ENCODE results near the gene BAIAP3. TPM values are rescaled to one million over a fixed set of nuclear protein-coding genes. Genes with fewer than 3 reads are reported as not detected.

BAIAP3 gene
- total RNA-seq, 1 experiment from 2014 or later = 44.7 TPM

DNA sequence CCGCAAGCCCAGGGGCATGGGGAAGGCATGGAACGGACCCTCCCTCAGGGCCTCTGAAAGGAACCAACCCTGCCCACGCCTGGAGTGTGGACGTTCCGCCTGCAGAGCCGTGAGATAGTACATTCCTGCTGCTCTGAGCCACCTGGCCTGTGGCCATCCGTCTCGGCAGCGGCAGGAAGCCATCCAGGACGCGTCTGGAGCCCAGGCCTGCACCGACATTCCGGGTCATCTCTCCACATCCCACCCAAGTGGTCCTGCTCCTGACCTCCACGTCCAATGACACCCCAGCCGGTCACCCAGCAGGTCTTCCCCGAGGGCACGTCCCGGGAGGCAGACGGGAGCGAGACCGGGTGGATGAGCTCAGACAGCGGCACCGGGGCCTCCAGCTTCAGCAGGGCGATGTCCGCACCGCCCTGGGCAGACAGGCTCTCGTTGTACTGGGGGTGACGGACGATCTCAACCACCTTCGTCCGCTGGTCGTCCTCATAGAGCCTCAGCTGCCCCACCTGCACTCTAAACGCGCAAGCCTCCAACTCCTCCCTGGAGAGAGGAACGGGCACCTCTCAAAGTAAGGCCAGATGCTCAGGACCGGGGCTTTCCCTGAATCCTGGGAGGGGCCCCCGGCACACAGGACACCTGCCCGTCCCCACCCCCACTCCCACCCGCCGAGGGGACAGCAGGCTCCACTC is 45.3 kb upstream of the BAIAP3 start:
- H3K36me3 ChIP-seq (ENCODE audit: control insufficient read depth in 1 of 2, insufficient read depth in 2 of 2, low read length in 2 of 2) = no peaks in the 10 kb centered on the region
- no peak overlapping the region for H3K4me2 ChIP-seq (ENCODE audit: low read length)
- no peak for TF ChIP-seq POLR2AphosphoS5 (IDR thresholded peaks at IDR 0.05; ENCODE audit: low read depth, low read length)
- TF ChIP-seq SRF (IDR thresholded peaks at IDR 0.05; ENCODE audit: low read depth) = no peak
- no peak for TF ChIP-seq EZH2 (IDR thresholded peaks at IDR 0.05)
- no peak for TF ChIP-seq RAD21 (IDR thresholded peaks at IDR 0.05; ENCODE audit: low read depth)
- TF ChIP-seq YY1 (IDR thresholded peaks at IDR 0.05; ENCODE audit: extremely low read depth, insufficient replicate concordance, low read depth, low read length) = no peak
- TF ChIP-seq, protein P1, sequence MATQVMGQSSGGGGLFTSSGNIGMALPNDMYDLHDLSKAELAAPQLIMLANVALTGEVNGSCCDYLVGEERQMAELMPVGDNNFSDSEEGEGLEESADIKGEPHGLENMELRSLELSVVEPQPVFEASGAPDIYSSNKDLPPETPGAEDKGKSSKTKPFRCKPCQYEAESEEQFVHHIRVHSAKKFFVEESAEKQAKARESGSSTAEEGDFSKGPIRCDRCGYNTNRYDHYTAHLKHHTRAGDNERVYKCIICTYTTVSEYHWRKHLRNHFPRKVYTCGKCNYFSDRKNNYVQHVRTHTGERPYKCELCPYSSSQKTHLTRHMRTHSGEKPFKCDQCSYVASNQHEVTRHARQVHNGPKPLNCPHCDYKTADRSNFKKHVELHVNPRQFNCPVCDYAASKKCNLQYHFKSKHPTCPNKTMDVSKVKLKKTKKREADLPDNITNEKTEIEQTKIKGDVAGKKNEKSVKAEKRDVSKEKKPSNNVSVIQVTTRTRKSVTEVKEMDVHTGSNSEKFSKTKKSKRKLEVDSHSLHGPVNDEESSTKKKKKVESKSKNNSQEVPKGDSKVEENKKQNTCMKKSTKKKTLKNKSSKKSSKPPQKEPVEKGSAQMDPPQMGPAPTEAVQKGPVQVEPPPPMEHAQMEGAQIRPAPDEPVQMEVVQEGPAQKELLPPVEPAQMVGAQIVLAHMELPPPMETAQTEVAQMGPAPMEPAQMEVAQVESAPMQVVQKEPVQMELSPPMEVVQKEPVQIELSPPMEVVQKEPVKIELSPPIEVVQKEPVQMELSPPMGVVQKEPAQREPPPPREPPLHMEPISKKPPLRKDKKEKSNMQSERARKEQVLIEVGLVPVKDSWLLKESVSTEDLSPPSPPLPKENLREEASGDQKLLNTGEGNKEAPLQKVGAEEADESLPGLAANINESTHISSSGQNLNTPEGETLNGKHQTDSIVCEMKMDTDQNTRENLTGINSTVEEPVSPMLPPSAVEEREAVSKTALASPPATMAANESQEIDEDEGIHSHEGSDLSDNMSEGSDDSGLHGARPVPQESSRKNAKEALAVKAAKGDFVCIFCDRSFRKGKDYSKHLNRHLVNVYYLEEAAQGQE (IDR thresholded peaks at IDR 0.05; ENCODE audit: low read depth) = no peak
- TF ChIP-seq ZNF274 (IDR thresholded peaks at IDR 0.05; ENCODE audit: low read depth, low read length) = no peak
- intact Hi-C loops (cut with micrococcal nuclease) = no loop called here
- DNase-seq (ENCODE audit: low read depth, low spot score) (no peak), ATAC-seq (no peak)
- CTCF ChIA-PET = no interaction called here
- no peaks in the 10 kb centered on the region for H3K9me3 ChIP-seq (ENCODE audit: control insufficient read depth in 1 of 2, insufficient read depth in 1 of 2, low read depth in 1 of 2, low read length in 2 of 2)
- peaks cover 4 to 25% of the 10 kb centered on the region in 2 experiments; a peak in 3 of 4 replicates for H3K4me1 ChIP-seq (ENCODE audit: control insufficient read depth in 1 of 2, insufficient read depth in 2 of 2, low read length in 2 of 2)
- H3K9ac ChIP-seq (ENCODE audit: low read length) = no peak overlapping the region
- BruUV-seq (replicated peaks) = no TSS peak
- no peaks in the 10 kb centered on the region for H3K27me3 ChIP-seq (ENCODE audit: insufficient read depth, low read length)
- H4K20me1 ChIP-seq (ENCODE audit: insufficient read depth) = no peaks in the 10 kb centered on the region
- no peaks in the 10 kb centered on the region for H3K9me2 ChIP-seq (ENCODE audit: insufficient read depth)
- no peak overlapping the region for H3K4me3 ChIP-seq (replicated peaks in 1 of 2; ENCODE audit: low read depth in 1 of 2, low read length in 2 of 2)
- no peak overlapping the region for H3K27ac ChIP-seq (ENCODE audit: low read depth, low read length)
- POLR2A ChIA-PET = no interaction called here
- RAD21 ChIA-PET (ENCODE audit: low non-redundant PET in 1 of 2, low total read pairs in 2 of 2, uncharacterized antibody in 2 of 2, unreplicated experiment in 2 of 2) = no interaction called here
- H3K79me2 ChIP-seq (ENCODE audit: insufficient read depth, low read length) = no peaks in the 10 kb centered on the region
- H2AFZ ChIP-seq (ENCODE audit: low read depth, low read length, poor library complexity, severe bottlenecking) = no peak overlapping the region
